Measurements from ENCODE around the gene CDKAL1.
A peak's percentile ranks its signal among the peaks of the same experiment; 100 is the strongest.
"Not testable (repeated sequence)": the region's sequence is repeated elsewhere in the genome, so short reads cannot be mapped to it uniquely, and the experiment has no call there.

The CDKAL1 gene

DNA sequence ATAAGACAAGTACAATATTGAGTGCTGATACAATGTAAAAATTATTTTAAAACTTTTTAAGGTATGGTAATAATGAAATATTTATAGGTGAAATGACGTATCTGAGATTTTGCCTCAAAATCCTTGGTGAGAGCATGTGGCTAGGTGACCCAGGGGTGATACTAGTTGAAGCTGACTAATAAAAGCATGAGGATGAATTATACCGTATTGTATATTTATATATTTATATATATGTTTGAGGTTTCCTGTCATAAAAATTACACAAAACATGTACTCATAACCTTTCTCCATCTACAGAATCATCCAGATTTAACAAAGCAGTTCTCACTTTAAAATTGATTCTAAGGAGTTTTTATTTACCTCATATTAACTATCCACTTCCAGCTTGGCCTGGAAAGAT is 358.1 kb downstream of the CDKAL1 start:
- no peak for DNase-seq

DNA sequence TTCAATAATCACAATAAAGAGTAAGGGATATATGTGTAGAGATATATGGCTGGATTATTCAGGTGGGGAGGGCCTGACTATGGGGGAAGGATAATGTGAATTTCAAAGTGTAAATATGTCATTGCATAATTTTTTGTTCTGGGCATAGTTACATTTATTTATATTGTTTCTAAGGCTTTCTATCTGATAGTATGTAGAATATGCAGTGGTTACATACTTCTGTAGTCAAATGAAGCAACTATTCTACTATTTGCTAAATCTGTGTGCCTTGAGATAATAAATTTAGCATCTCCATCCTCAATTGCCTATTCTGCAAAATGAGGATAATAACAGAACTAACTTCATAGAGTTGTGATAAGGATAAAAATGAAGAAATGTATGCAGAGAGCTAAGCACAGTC is 359.2 kb downstream of the CDKAL1 start:
- no peak for DNase-seq

DNA sequence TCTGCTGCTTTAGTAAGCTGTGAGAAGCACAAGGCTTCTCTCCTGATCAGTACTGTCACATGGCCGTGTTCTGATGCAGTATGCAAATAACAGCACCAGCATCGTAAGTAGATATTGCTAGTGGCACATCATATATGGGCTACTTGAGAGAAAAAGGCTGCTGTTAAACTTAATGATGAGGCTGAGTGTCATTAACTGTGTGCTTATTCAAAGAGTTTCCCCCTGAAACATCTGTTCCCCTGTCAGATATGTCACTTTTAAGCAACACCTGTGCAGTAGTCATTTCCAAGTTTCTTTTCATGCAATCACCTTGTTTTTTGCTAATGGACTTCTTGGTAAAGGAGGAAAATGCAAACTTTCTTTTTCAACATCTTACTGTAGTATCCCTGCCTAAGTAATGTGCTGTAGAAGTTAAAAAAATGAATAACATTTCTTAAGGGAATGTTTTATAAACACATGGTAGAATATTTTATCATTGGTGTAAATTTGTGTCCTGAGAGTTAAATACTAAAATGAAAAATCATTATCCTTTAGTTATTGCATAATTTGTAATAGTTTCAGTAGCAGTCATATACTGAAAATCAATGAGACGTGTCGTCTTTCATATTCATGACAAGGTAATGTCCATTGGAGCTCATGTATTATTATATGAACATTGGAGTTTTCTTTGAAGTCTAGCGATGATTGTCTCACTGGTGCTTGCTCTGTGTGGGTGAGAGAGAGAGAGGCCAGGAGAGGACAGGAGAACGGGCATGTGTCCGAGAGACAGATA is 366.3 kb downstream of the CDKAL1 start:
- peak; percentile 27 for DNase-seq

DNA sequence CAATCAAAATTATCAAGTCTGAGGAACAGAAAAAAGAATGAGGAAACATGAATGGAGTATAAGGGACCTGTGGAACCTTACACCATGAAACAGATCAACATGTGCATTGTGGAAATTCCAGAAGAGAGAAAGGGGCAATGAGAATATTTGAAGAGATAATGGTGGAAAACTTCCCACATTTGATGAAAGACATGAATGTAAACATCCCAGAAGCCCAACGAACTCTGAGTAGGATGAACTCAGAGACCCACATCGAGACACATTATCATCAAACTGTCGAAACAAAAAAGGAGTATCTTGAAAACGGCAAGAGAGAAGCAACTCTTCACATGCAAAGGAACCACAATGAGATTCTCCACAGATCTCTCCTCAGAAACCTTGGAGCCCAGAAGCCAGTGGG is 371.1 kb downstream of the CDKAL1 start:
- no peak for DNase-seq

DNA sequence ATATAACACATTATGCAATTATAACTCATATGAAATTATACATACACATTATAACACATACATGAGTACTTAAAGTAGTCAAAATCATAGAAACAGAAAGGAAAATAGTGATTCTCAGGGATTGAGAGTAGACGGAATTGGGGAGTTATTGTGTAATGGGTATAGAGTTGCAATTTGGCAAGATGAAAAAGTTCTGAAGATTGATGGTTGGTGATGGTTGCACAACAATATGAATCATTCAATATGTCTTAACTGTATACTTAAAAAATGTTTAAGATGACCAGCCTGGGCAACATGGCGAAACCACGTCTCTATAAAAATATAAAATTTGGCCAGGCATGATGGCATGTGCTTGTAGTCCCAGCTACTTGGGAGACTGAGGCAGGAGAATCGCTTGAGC is 372.7 kb downstream of the CDKAL1 start:
- no peak for DNase-seq

DNA sequence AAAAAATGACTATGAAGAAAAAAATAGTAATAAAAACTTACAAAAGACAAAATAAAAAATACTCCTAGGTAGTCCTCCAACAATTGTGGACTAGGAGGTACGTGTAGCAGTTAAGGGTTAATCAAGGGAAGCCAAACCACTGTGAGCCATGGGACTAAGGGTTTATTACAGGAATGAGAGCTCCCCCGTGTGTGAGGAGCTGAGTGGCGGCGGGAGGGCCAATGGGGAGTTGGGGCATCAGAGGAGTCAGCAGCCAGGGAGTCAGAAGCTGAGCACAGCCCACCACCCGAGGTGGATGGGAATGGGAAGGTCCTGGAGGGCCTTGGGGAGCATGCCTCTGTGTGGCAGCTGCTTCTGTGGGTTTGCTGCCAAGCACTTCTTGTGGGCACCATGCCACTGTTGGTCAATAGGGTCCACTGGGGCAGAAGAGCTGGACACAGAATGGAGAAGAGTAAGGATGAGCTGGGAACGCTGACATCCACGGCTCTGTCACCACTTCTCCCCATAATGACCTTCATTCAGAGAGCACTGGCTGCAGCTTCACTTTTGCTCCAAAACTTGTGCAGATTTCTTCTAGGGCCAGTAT is 373.3 kb downstream of the CDKAL1 start:
- no peak for DNase-seq

DNA sequence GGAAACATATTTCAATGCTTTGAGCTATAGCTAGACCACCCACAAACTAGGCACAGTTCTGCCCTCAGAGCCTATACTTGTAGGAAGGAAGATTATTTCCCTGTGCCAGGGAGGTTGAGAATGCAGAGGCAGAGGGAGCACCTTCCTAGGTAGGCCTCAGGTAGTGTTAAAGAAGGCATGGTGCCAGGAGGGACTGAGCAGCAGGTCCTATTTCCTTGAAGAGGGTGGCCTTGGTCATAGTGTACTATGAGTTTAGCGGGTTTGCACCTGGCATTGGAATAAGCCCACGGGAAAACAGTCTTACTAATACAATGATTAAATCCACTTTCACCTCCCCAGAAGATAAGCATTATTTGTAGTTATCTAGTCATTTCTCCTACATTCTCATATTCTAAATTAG is 375.4 kb downstream of the CDKAL1 start:
- DNase-seq, result no peak

DNA sequence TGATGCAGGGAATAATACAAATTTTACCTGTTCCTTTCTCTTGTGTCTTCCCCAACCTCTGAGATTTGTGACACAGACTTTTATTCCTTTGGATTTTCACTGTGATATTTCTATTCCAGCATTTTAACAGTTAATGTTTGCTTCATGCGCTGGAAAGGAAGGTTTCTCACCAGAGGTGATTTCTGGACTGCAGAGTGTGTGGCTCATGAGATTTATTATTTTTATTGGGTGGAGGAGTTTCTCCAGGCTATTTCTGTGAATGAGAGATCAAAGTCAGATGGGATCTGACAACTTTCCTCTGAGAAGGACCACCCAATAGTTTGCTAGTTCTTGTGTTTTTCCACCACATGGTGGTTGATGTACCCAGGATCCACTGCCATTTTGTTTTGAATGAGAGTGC is 377.5 kb downstream of the CDKAL1 start:
- no peak for DNase-seq

DNA sequence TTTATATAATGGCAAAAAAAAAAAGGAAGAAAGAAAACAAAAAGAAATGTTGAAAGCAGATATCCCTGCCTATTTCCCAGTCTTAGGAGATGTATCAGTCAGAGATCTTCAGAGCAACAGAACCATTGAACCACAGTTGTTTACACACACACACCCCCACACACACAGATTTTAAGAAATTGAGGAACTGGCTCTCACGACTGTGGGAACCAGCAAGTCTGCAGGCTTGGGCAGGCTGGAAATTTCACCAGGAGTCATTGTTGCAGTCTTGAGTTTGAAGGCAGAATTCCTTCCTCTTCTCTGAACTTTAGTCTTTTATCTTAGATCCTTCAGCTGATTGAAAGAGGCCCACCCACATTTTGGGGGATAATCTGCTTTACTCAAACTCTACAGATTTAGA is 380.9 kb downstream of the CDKAL1 start:
- no peak for DNase-seq

DNA sequence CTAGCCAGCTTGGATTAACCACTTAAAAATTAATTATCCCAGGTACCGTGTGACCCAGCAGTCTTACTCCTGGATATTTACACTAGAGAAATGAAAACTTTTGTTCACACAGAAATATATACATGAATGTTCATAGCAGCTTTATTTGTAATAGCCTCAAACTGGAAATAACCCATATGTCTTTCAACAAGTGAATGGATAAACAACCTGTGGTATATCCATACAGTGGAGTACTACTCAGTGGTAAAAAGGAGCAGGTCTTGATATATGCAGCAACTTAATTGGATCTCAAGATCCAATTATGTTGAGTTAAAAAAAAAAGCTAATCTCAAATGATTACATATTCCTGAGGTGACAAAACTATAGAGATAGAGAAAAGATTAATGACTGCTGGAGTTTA is 381.4 kb downstream of the CDKAL1 start:
- DNase-seq, result no peak

DNA sequence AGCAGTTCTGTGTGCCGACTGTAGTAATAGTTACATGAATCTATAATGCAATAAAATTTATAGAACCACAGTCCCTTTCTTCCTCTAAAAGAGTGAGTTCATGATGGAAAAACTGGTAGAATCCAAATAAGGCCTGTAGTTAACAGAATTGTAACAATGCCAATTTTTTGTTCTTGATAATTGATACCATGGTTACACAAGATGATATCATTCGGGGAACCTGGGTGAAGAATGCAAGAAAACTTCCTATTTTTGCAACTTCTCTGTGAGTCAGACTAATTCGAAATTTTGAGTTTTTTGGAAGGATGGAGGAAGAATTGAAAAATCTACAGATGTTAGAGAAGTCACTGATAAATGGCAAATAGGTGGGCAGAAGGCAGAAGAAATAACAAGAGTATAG is 381.8 kb downstream of the CDKAL1 start:
- no peak for DNase-seq

DNA sequence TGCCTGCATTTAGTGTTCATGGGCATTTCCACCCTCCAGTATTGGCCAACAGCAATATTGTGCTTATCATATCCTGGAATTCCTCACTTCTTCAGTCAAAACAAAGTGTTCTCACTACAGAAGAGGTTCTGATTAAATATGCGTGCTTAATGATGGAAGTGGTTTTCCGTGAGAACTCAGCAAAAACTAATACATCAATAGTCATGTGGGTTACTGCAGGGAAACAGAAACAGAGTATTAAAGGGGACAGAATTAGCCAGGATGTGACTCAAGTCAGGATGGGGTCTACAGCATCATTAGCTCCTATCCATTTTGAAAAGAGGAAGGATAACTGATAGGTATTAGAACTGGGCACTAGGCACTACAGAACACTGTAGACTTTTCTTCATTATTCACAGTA is 384.6 kb downstream of the CDKAL1 start:
- DNase-seq, result no peak

DNA sequence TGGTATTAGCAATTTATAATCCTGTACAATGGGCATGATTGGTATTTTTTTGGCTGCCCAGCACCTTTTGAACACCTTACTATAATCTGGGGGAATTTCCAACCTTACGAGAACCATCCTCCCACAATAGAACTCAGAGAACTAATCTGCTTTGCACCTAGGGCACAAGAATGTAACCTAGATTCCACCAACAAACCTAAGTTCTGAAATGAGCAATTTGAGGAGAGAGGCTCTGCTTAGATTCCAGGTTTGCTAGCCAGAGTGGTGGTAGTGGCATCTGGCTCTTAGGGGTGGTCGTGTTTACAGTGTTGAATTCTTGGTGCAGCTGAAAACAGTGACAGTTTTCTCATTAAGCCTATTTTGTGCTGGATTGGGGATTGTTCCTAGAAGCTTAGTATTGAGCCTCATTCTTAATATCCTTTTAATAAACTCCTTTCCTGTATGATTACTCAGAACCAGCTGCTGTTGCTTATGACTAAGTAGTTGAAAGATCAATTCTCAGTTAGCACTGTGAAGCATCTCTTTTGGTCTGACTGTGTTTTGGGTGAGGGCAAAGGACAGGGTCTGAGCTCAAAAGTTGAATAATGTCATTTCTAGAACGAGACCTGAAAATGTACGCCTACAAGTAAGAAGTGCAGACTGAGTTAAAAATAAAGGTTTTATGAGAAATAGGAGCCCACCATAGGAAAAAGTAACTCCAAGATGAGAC is 385.6 kb downstream of the CDKAL1 start:
- DNase-seq, result no peak

DNA sequence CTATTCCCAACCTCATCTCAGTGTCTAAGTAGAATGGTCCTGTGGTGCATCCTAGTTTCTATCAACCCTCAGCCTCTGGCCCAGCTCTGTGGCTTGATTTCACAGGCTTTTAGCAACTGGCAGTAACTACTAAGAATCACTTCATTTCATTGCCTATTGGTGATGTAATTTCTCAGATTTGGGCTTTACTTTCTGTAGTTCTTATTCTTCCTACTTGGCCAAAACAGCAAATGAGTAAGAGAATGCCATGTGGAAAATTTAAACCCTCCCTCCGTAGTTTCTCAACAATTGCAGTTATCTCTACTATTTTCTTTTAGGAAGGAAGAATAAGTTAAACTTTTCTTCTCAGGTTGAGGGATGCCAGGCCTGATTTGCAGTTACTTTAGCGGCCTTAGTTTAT is 387.3 kb downstream of the CDKAL1 start:
- DNase-seq, result no peak

DNA sequence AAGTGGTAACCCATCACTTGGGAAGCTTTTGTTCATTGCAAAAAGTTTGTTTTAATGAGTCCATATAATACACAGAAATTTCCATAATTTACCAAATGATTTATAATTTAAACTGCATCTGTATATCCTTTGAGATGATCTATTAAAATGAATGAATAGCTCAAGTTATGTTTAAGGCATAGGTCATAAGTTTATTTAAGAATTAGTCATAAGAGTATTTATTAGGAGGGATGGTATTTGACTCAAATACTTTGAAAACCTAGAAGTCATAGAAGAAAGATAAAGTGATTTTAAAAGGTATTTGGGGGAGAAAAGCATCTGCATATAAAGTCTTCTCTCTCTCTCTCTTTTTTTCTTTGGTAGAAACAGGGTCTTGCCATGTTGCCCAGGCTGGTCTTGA is 388.5 kb downstream of the CDKAL1 start:
- DNase-seq, result no peak

DNA sequence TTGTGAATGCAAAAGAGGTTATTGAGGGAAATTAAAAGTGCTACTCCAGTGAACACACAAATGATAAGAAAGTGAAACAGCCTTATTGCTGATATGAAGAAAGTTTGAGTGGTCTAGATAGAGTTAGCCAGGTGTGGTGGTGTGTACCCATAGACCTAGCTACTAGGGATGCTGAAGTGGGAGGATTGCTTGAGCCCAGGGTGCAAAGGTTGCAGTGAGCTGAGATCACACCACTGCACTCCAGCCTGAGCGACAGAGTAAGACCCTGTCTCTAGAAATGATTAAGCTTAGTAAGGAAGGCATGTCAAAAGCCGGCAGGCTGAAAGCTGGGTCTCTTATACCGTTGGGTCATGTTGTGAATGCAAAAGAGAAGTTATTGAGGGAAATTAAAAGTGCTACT is 389.8 kb downstream of the CDKAL1 start:
- not testable (repeated sequence) for DNase-seq

DNA sequence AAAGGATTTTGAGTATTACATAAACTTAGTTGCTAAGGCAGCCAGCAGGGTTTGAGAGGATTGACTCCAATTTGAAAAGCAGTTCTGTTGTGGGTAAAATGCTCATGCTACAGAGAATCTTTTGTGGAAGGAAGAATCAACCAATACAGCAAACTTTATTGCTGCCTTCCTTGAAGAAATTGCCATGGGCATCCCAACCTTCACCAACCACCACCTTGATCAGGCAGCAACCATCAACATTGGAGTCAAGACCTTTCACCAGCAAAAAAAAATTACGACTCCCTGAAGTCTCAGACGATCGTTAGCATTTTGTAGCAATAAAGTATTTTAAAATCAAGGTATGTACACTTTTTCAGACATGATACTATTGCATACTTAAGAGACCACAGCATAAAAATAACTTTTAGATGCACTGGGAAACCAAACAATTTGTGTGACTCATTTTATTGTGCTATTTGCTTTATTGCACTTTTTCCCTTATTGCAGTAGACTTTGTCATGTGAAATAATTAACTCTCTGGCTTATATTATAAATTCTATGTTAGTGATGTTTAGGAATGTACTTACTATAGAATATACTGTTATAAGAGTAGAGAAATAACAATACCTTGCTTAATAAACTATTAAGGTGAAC is 390.8 kb downstream of the CDKAL1 start:
- DNase-seq, result no peak

DNA sequence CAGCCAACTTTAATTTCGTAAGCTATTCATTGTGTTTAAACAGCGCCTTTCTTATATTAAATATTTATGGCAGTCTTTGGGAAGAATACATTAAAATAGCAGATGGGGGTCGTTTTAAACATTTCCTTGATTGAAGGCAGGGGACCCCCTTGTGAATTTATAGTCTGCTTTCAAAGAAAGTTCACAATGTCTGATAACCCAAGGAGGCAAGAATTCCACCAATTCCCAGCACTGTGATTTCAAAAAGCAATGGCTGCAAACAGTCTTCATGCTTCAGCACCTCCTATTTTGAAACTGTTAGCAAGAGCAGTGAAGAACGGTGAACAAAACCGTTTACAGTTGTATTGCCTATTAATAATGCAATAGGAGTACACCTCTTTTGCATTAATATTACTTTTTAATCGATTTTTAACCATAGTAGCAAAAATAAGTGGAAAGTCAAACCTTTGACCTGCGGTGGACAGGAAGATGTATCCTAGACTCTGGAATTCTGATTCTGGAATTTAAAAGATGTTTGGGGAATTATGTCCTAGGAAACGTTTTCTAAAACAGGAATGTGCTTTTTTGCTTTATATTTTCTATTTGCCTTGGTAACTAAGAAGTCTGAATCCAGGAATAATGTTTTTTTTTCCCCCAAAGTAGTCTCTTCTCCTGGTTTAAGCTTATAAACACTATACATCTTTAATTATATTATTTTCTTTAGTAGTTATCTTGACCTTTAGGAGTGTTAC is 393.0 kb downstream of the CDKAL1 start:
- no peak for DNase-seq

DNA sequence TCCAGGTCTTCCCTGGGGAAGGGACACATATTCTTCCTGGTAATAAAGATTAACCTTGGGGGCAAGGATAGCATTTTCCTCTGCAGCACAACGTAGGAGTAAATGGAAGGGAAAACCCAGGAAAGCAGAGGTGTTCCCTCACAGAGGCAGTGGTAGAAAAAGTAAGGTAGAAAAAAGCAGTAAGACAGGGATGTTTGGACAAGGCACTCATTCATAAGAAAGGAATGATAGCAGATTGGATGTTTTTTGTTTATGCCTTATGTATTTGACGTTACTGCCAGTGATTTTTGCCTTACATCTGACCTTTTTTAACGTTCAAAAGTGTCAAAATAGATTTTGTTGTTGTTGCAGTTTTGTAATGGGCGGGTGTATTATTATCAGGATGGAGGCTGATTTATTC is 395.0 kb downstream of the CDKAL1 start:
- no peak for DNase-seq

DNA sequence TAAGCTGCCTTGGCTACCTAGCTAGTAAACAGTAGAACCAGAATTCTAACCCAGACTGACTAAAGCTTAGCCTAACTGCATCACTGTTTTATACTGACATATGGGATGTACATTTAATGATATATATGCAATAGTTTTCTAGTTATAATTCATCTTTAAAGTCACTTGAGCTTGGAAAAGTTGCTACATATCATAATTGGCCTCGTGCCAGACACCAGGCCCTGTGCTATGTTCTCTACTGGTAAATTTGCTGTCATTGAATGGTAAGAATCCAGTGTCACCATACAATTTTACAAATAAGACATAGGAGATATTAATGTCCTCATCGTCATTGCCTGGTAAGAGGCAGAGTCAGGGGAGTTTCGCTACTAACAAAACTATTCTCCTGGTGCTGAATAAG is 396.8 kb downstream of the CDKAL1 start:
- no peak for DNase-seq

DNA sequence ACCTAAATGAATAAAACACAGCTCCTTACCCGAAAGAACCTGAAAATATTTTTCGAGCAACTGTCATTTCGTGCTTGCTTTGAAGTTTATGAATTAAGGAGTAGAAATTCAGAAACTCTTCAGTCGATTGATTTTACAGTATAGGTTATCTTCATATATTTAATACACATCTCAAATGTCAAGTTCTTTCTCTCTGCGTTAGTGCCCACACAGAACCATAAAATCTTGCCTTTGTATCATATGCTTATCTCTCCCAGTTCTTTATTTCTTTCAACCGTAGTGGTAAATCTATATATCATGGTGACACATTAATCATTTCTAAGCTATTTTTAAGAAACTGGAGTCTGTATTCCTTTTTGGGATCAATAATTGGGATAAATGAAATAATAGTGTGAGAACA is 397.5 kb downstream of the CDKAL1 start:
- DNase-seq, result no peak

DNA sequence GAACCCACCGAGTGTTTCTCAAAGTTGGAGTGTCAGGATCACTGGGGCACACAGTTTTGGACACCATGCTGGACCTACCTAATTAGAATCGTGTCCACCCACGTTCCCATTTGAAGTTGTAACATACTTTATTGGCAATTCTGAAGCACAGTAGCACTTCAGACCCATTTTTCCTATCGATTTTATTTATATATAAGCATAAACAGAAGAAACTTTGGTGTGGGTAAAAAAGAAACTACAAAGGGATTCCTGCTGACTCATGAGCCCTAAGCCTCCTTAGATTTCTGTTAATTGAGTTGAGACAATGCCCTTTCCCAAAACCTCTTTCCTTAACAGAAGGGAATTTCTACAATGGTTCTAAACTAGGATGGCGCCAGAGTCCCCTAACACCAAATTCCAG is 398.0 kb downstream of the CDKAL1 start:
- no peak for DNase-seq

All from NCI-H510A (cell line).